ENCODE data around the gene MAGEB1. TPM values are rescaled to one million over a fixed set of nuclear protein-coding genes. Genes with fewer than 3 reads are reported as not detected.

The MAGEB1 gene
- total and polyA plus RNA-seq, 12 donors: not detected

- no peak overlapping the region for H3K4me3 ChIP-seq
- DNase-seq (no peak), ATAC-seq (no peak)
- no peaks in the 10 kb centered on the region for H3K4me1 ChIP-seq
- intact Hi-C loops (cut with DNase I): no loop called here
- no peaks in the 10 kb centered on the region for H3K9me3 ChIP-seq
- TF ChIP-seq, protein P1, sequence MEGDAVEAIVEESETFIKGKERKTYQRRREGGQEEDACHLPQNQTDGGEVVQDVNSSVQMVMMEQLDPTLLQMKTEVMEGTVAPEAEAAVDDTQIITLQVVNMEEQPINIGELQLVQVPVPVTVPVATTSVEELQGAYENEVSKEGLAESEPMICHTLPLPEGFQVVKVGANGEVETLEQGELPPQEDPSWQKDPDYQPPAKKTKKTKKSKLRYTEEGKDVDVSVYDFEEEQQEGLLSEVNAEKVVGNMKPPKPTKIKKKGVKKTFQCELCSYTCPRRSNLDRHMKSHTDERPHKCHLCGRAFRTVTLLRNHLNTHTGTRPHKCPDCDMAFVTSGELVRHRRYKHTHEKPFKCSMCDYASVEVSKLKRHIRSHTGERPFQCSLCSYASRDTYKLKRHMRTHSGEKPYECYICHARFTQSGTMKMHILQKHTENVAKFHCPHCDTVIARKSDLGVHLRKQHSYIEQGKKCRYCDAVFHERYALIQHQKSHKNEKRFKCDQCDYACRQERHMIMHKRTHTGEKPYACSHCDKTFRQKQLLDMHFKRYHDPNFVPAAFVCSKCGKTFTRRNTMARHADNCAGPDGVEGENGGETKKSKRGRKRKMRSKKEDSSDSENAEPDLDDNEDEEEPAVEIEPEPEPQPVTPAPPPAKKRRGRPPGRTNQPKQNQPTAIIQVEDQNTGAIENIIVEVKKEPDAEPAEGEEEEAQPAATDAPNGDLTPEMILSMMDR (IDR thresholded peaks at IDR 0.05): no peak
- H3K27ac ChIP-seq: no peak overlapping the region
- no peaks in the 10 kb centered on the region for H3K36me3 ChIP-seq
- 74 to 88% methylated on average over 4 of the region's 4 CpGs for WGBS, 2 donors
- no peaks in the 10 kb centered on the region for H3K27me3 ChIP-seq
Measured at GRCh38 chrX:30219372-30219771, 27.6 kb upstream of the MAGEB1 start.

GRCh38 chrX:30220661-30221060, 26.3 kb upstream of the MAGEB1 start:
- H3K27me3 ChIP-seq: no peaks in the 10 kb centered on the region
- DNase-seq (no peak), ATAC-seq (no peak)
- no peaks in the 10 kb centered on the region for H3K9me3 ChIP-seq
- intact Hi-C loops (cut with DNase I): no loop called here
- H3K27ac ChIP-seq: no peak overlapping the region
- TF ChIP-seq, protein P1 (IDR thresholded peaks at IDR 0.05): no peak
- no peaks in the 10 kb centered on the region for H3K36me3 ChIP-seq
- no peaks in the 10 kb centered on the region for H3K4me1 ChIP-seq
- H3K4me3 ChIP-seq: no peak overlapping the region
- WGBS, 2 donors: 52 to 59% methylated on average over 5 of the region's 5 CpGs

DNA sequence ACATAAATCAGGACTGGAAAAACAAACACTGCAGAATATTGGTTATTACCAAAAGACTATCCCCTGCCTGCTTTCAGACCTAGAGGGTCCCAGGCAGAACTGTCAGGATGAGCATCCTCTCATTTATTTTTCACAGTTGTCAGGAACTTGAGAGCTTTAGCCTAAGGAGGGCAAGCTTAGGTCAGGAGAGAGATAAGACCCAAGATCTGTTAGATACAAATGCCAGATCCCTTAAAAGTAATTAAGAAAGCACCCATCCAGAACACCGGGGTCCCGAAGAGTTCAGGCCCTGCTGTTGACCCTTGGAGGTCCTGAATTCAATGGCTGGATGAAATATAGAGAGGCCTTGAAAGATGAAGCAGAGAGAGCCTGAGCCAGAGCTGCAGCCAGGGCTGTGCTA, 22.4 kb upstream of the MAGEB1 start:
- Histone ChIP-seq H3K27me3 (peaks cover 0 to 9% (median 0%) of the 10 kb centered on the region in 7 donors), H3K4me3 (no peak overlapping the region), H3K27ac (no peak overlapping the region), H3K4me1 (no peaks in the 10 kb centered on the region), H3K36me3 (no peaks in the 10 kb centered on the region), H3K9me3 (no peaks in the 10 kb centered on the region)
- WGBS, 2 donors: 22 to 27% methylated on average over 2 of the region's 2 CpGs
- intact Hi-C loops (cut with DNase I): no loop called here
- ATAC-seq (no peak), DNase-seq (no peak)
- TF ChIP-seq, protein P1 (IDR thresholded peaks at IDR 0.05): no peak

GRCh38 chrX:30228526-30228925, 18.4 kb upstream of the MAGEB1 start:
- Histone ChIP-seq H3K27ac (no peak overlapping the region), H3K4me1 (no peaks in the 10 kb centered on the region), H3K36me3 (no peaks in the 10 kb centered on the region), H3K27me3 (peaks cover 0 to 9% (median 0%) of the 10 kb centered on the region in 7 donors), H3K4me3 (no peak overlapping the region), H3K9me3 (no peaks in the 10 kb centered on the region)
- intact Hi-C loops (cut with DNase I): no loop called here
- DNase-seq (no peak), ATAC-seq (no peak)
- TF ChIP-seq, protein P1 (IDR thresholded peaks at IDR 0.05): no peak
- WGBS, 2 donors: 33 to 40% methylated on average over 1 of the region's 1 CpG

Data from heart right ventricle (tissue), 16 donors.